GM12878 (cell line): ENCODE results near the gene CD93. TPM values are rescaled to one million over a fixed set of nuclear protein-coding genes. Genes with fewer than 3 reads are reported as not detected.

Experiments used
- ATAC-seq: fragments of 200-7000 bp; cut with Tn5 transposase; 3 replicates; pipeline ENCODE4 v1.9.1; 2020; ENCODE audit warnings: mild to moderate bottlenecking, moderate library complexity
- BruUV-seq: library from RNA; stranded (reverse); fragments of 400-500 nt; replicated peaks from 2 replicates; lab custom pipeline; 2021; lab: Mats Ljungman, UMichigan
- CTCF ChIA-PET: fragments of 300-600 bp; sonication (Branson Sonifier 250); formaldehyde crosslinking; extraction: SDS; loops from one replicate; lab custom pipeline; 2021; ENCODE audit warnings: inconsistent platforms; lab: Yijun Ruan, JAX
- POLR2A ChIA-PET: fragments of 350-600 bp; formaldehyde crosslinking; extraction: SDS; loops from one replicate; lab custom pipeline; 2021; ENCODE audit warnings: inconsistent platforms; lab: Charles Lee
- RAD21 ChIA-PET: fragments of 300-600 bp; sonication (Branson Sonifier 250); formaldehyde crosslinking; loops from one replicate; lab custom pipeline; 2023; ENCODE audit warnings: antibody characterized with exemption; ENCODE audit not compliant: unreplicated experiment; lab: Charles Lee
- SMC1A ChIA-PET: fragments of 300-600 bp; sonication (Branson Sonifier 250); formaldehyde crosslinking; loops from one replicate; lab custom pipeline; 2023; ENCODE audit not compliant: unreplicated experiment, uncharacterized antibody; lab: Charles Lee
- DNase-seq: peaks from one replicate; pipeline ENCODE4 v3.0.0-alpha.2; 2011; ENCODE audit warnings: low read depth, low spot score
- FAIRE-seq: peaks from 3 replicates; lab custom pipeline; 2011; peaks lifted over from hg19 to GRCh38; lab: Jason Lieb, UNC
- H2AFZ ChIP-seq: 2 replicates; pipeline ENCODE4 v1.6.0; 2011; ENCODE audit warnings: low read depth, low read length, control low read depth; ENCODE audit not compliant: control insufficient read depth
- H3K27ac ChIP-seq: 2 replicates; pipeline ENCODE4 v1.5.1; 2011; ENCODE audit warnings: control low read depth; ENCODE audit not compliant: control insufficient read depth, insufficient read depth
- H3K27me3 ChIP-seq, 2 experiments: replicated peaks in 1 of 2; 2 replicates each; pipeline versions ENCODE4 v1.6.0 to v1.6.1; 2011; ENCODE audit warnings: low read length in 1 of 2; ENCODE audit not compliant: control insufficient read depth in 2 of 2, insufficient read depth in 2 of 2
- H3K36me3 ChIP-seq, 2 experiments: 2 replicates each; pipeline ENCODE4 v1.5.1; 2011; ENCODE audit warnings: low read length in 1 of 2; ENCODE audit not compliant: control insufficient read depth in 2 of 2, insufficient read depth in 2 of 2
- H3K4me1 ChIP-seq: 2 replicates; pipeline ENCODE4 v1.6.1; 2011; ENCODE audit warnings: mild to moderate bottlenecking, low read length, moderate library complexity, mixed read lengths; ENCODE audit not compliant: control insufficient read depth, insufficient read depth
- H3K4me2 ChIP-seq: 2 replicates; pipeline ENCODE4 v1.6.0; 2011; ENCODE audit warnings: control low read depth; ENCODE audit not compliant: control insufficient read depth, insufficient read depth
- H3K4me3 ChIP-seq: fragments of 200-600 bp; sonication (generic); 2 replicates; pipeline ENCODE4 v1.5.1; 2016
- H3K79me2 ChIP-seq: 2 replicates; pipeline ENCODE4 v1.6.0; 2011; ENCODE audit warnings: low read length; ENCODE audit not compliant: control insufficient read depth, insufficient read depth
- H3K9ac ChIP-seq: 2 replicates; pipeline ENCODE4 v1.8.0; 2011; ENCODE audit warnings: low read length, control low read depth, mixed read lengths; ENCODE audit not compliant: control insufficient read depth, insufficient read depth
- H3K9me3 ChIP-seq: replicated peaks from 3 replicates; pipeline ENCODE4 v1.5.1; 2011; ENCODE audit warnings: mild to moderate bottlenecking, low read length; ENCODE audit not compliant: control insufficient read depth, insufficient read depth
- H4K20me1 ChIP-seq: 2 replicates; pipeline ENCODE4 v1.6.0; 2011; ENCODE audit not compliant: control insufficient read depth, insufficient read depth
- ZNF24 ChIP-seq: fragments of 450-650 bp; IDR thresholded peaks from 2 replicates; pipeline ENCODE4 v1.6.1; 2017; ENCODE audit warnings: antibody characterized with exemption, mild to moderate bottlenecking
- WGBS: methylation state at CpG from one replicate; pipeline ENCODE4 v1.1.6; 2016; ENCODE audit warnings: low lambda C conversion rate; ENCODE audit not compliant: insufficient replicate concordance, insufficient coverage; ENCODE audit errors: missing lambda C conversion rate; 5-methylcytosine and 5-hydroxymethylcytosine counted together
- in situ Hi-C: fragments of 300-500 bp; cut with MboI; formaldehyde crosslinking; loops from 9 replicates; pipeline ENCODE4 v1.14.3; 2018; ENCODE audit warnings: mixed read lengths
- intact Hi-C: fragments of 100-400 bp; cut with micrococcal nuclease; formaldehyde crosslinking; loops from one replicate; pipeline ENCODE4 v1.14.2; 2022; ENCODE audit not compliant: unreplicated experiment
- polyA plus RNA-seq, 11 experiments: library from polyadenylated mRNA; depleted of rRNA in 4 of 11; unstranded in 6 of 11; stranded (reverse) in 5 of 11; fragments of >200 nt; fragmentation: Nextera tagmentation in 4 of 11; fragmentation: Illumina TruSeq in 1 of 11; extraction: Ambion mirVana in 4 of 11; extraction: Trizol in 1 of 11; gene quantifications; 1 replicate in 1 of 11; 2 replicates in 10 of 11; pipeline versions ENCODE4 v1.2.1 to v1.2.3, GENCODE V29; 2011 to 2016; ENCODE audit warnings: inconsistent platforms in 2 of 11, missing spikeins in 2 of 11, low read depth in 1 of 11
- total RNA-seq, 4 experiments: library from RNA; depleted of rRNA in 3 of 4; stranded (reverse); fragments of >200 nt in 3 of 4; fragmentation: Illumina TruSeq in 1 of 4; extraction: Trizol in 1 of 4; gene quantifications; 2 replicates each; pipeline versions ENCODE4 v1.2.1 to v1.2.3, GENCODE V29; 2013 to 2021
- TF ChIP-seq, protein P1 (sequence below): fragments of 450-650 bp; IDR thresholded peaks from 2 replicates; pipeline ENCODE4 v1.6.1; 2016; ENCODE audit warnings: mild to moderate bottlenecking, moderate library complexity, borderline replicate concordance

Gene CD93
- total and polyA plus RNA-seq, 10 of the 15 experiments (the other 5 are each of a cell fraction or from before 2014, with no cell fraction given): 0.20 to 2.7 (median 0.92) TPM

DNA sequence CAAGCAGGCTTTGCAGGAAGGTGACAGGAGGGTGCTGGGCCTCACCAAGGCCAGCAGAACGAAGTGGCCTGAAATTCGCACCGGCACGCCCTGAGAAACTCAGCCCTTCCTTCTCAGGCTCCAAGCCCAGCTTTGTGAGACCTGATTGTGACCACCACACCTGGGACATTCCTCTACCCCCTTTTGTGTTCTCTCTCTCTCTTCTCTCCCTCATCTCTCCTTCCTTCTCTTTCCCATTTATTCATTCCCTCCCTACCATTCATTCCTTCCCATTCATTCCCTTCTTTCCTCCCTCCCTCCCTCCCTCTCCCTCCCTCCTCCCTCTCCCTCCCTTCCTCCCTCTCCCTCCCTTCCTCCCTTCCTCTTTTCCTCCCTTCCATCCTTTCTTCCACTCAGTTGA, 8.8 kb downstream of the CD93 start:
- ChIA-PET POLR2A (no interaction called here), CTCF (interaction anchor here (1.1 to 1.5 kb wide), 2 partner anchors 16 to 31 kb away, joined by 3 to 4 read pairs; no protein-coding TSS in a partner anchor), RAD21 (no interaction called here), SMC1A (interaction anchor here (1.1 to 3.0 kb wide), 2 partner anchors 13 to 124 kb away, joined by 3 to 9 read pairs; no protein-coding TSS in a partner anchor)
- H3K9me3 ChIP-seq: no peaks in the 10 kb centered on the region
- H3K4me1 ChIP-seq: no peaks in the 10 kb centered on the region
- H3K9ac ChIP-seq: no peak overlapping the region
- no peaks in the 10 kb centered on the region for H3K36me3 ChIP-seq
- DNase-seq: no peak
- in situ Hi-C loops (no loop called here), intact Hi-C loops (no loop called here)
- TF ChIP-seq, protein P1, sequence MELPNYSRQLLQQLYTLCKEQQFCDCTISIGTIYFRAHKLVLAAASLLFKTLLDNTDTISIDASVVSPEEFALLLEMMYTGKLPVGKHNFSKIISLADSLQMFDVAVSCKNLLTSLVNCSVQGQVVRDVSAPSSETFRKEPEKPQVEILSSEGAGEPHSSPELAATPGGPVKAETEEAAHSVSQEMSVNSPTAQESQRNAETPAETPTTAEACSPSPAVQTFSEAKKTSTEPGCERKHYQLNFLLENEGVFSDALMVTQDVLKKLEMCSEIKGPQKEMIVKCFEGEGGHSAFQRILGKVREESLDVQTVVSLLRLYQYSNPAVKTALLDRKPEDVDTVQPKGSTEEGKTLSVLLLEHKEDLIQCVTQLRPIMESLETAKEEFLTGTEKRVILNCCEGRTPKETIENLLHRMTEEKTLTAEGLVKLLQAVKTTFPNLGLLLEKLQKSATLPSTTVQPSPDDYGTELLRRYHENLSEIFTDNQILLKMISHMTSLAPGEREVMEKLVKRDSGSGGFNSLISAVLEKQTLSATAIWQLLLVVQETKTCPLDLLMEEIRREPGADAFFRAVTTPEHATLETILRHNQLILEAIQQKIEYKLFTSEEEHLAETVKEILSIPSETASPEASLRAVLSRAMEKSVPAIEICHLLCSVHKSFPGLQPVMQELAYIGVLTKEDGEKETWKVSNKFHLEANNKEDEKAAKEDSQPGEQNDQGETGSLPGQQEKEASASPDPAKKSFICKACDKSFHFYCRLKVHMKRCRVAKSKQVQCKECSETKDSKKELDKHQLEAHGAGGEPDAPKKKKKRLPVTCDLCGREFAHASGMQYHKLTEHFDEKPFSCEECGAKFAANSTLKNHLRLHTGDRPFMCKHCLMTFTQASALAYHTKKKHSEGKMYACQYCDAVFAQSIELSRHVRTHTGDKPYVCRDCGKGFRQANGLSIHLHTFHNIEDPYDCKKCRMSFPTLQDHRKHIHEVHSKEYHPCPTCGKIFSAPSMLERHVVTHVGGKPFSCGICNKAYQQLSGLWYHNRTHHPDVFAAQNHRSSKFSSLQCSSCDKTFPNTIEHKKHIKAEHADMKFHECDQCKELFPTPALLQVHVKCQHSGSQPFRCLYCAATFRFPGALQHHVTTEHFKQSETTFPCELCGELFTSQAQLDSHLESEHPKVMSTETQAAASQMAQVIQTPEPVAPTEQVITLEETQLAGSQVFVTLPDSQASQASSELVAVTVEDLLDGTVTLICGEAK: no peak
- TF ChIP-seq ZNF24: no peak
- no peak for ATAC-seq
- no TSS peak for BruUV-seq
- no peaks in the 10 kb centered on the region for H3K79me2 ChIP-seq
- H3K27me3 ChIP-seq: peaks cover 0 to 3% of the 10 kb centered on the region in 2 experiments; a peak in 1 of 4 replicates
- no peak overlapping the region for H3K4me2 ChIP-seq
- no peak overlapping the region for H3K27ac ChIP-seq
- no peak for FAIRE-seq
- WGBS: 49% methylated on average over 4 of the region's 4 CpGs
- no peak overlapping the region for H3K4me3 ChIP-seq
- H2AFZ ChIP-seq: no peak overlapping the region
- H4K20me1 ChIP-seq: no peaks in the 10 kb centered on the region
